ENCODE results near the gene GALNT10. TPM values are rescaled to one million over a fixed set of nuclear protein-coding genes. Genes with fewer than 3 reads are reported as not detected.

Gene GALNT10
- total and polyA plus RNA-seq, 2 of the 8 experiments (the other 6 are each of a cell fraction or from before 2014, with no cell fraction given), result 4.6 to 15.5 TPM

DNA sequence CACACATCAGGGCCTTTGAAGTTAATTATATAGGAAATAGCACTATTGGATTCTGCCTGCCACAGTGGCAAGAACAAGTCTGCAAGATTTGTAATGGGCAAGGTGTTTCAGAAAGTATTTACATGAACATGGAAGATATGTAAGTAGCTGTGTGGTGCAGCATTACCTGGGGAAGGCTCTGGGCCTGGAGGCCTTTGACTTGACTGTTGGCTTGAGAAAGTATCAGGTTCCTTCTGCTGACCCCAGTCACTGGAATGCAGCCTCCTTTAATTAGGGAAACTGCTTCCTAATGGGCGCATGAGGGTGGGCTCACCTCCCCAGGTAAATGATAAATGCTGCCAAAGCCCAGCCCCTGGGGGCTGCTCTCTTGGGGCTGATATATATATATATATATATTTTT, 102.7 kb downstream of the GALNT10 start:
- H3K79me2 ChIP-seq (ENCODE audit: control insufficient read depth in 1 of 2, insufficient read depth in 2 of 2, low read length in 2 of 2), result no peaks in the 10 kb centered on the region
- H3K9me3 ChIP-seq (ENCODE audit: insufficient read depth in 2 of 2, low read depth in 1 of 2, low read length in 1 of 2), result no peaks in the 10 kb centered on the region
- no peak overlapping the region for H3K23ac ChIP-seq (ENCODE audit: insufficient read length)
- no peak overlapping the region for H3K4me3 ChIP-seq (ENCODE audit: extremely low read depth in 1 of 4, insufficient read depth in 2 of 4, low read depth in 3 of 4, low read length in 4 of 4)
- peaks cover 0 to 6% (median 0%) of the 10 kb centered on the region in 4 experiments; a peak in 1 of 7 replicates for H3K4me1 ChIP-seq (replicated peaks in 1 of 4; ENCODE audit: control insufficient read depth in 3 of 4, insufficient read depth in 4 of 4, low read length in 3 of 4)
- H3K36me3 ChIP-seq (ENCODE audit: control insufficient read depth in 2 of 4, insufficient read depth in 4 of 4, low read length in 3 of 4), result no peaks in the 10 kb centered on the region
- H3K18ac ChIP-seq (ENCODE audit: extremely low read depth, low read length), result no peak overlapping the region
- H4K91ac ChIP-seq (replicated peaks; ENCODE audit: insufficient read length, low read length), result no peak overlapping the region
- no peaks in the 10 kb centered on the region for H3K23me2 ChIP-seq (ENCODE audit: low read depth, low read length)
- no peak overlapping the region for H2BK5ac ChIP-seq (ENCODE audit: low read depth, low read length)
- H4K8ac ChIP-seq (ENCODE audit: extremely low read depth, insufficient read depth, low read length), result no peak overlapping the region
- H3K56ac ChIP-seq (replicated peaks; ENCODE audit: insufficient read length, low read depth, low read length), result no peak overlapping the region
- no peak overlapping the region for H3K4ac ChIP-seq (replicated peaks; ENCODE audit: insufficient read length, low read depth, low read length)
- H2BK20ac ChIP-seq (ENCODE audit: low read length), result no peak overlapping the region
- H2AK5ac ChIP-seq (ENCODE audit: low read depth, low read length), result no peak overlapping the region
- no peak overlapping the region for H3K27ac ChIP-seq (ENCODE audit: low read depth, low read length)
- H3K4me2 ChIP-seq (ENCODE audit: insufficient read depth in 1 of 2, low read depth in 2 of 2, low read length in 2 of 2), result no peak overlapping the region
- H3K79me1 ChIP-seq (ENCODE audit: low read depth, low read length), result no peaks in the 10 kb centered on the region
- no peak for DNase-seq (ENCODE audit: low read depth in 1 of 2, low spot score in 2 of 2)
- no peaks in the 10 kb centered on the region for H4K20me1 ChIP-seq (replicated peaks in 1 of 2; ENCODE audit: control insufficient read depth in 1 of 2, insufficient read depth in 2 of 2, low read length in 2 of 2)
- no peak overlapping the region for H2AFZ ChIP-seq (ENCODE audit: low read length)
- no peak overlapping the region for H2BK120ac ChIP-seq (replicated peaks; ENCODE audit: low read depth, low read length)
- ChIA-PET POLR2A (ENCODE audit: partially characterized antibody) (no interaction called here), CTCF (ENCODE audit: partially characterized antibody) (interaction anchor here (1.7 kb wide), 1 partner anchor 26 kb away, joined by 5 read pairs; no protein-coding TSS in a partner anchor)
- 88% methylated on average over 1 of the region's 1 CpG; no CpG with 5 or more reads in 1 of the 2 experiments for WGBS, 2 experiments (ENCODE audit: extremely low coverage in 1 of 2, insufficient coverage in 1 of 2, insufficient read length in 1 of 2, insufficient replicate concordance in 2 of 2, low coverage in 1 of 2, low lambda C conversion rate in 2 of 2, missing lambda C conversion rate in 1 of 2)
- H2BK15ac ChIP-seq (ENCODE audit: low read length), result no peak overlapping the region
- H2BK12ac ChIP-seq (ENCODE audit: low read depth, low read length), result no peak overlapping the region
- no peak overlapping the region for H3K9ac ChIP-seq (replicated peaks in 1 of 4; ENCODE audit: extremely low read depth in 1 of 4, low read depth in 3 of 4, low read length in 3 of 4)
- no peak overlapping the region for H3K14ac ChIP-seq (ENCODE audit: insufficient read length)
- no peak overlapping the region for H4K5ac ChIP-seq (ENCODE audit: insufficient read length, low read depth, low read length)
- no peaks in the 10 kb centered on the region for H3K27me3 ChIP-seq (replicated peaks in 1 of 4; ENCODE audit: control insufficient read depth in 3 of 4, extremely low read depth in 1 of 4, insufficient read depth in 3 of 4, low read length in 3 of 4)
- no peak for FAIRE-seq
- TF ChIP-seq CHD2 (IDR thresholded peaks at IDR 0.05; ENCODE audit: low read length), result no peak
- no peak for TF ChIP-seq JUN (IDR thresholded peaks at IDR 0.05; ENCODE audit: low read depth, low read length)
- no peak for TF ChIP-seq TAF7 (optimal IDR thresholded peaks at IDR 0.05; ENCODE audit: borderline replicate concordance, low read depth, low read length)
- TF ChIP-seq PHF8 (conservative IDR thresholded peaks at IDR 0.05; ENCODE audit: low read depth, low read length), result no peak
- no peak for TF ChIP-seq SAP30 (IDR thresholded peaks at IDR 0.05; ENCODE audit: insufficient read depth, insufficient replicate concordance, low read length)
- TF ChIP-seq YY1 (IDR thresholded peaks at IDR 0.05; ENCODE audit: low read depth, low read length), result no peak
- no peak for TF ChIP-seq ASH2L (IDR thresholded peaks at IDR 0.05; ENCODE audit: low read length)
- TF ChIP-seq, protein P1, sequence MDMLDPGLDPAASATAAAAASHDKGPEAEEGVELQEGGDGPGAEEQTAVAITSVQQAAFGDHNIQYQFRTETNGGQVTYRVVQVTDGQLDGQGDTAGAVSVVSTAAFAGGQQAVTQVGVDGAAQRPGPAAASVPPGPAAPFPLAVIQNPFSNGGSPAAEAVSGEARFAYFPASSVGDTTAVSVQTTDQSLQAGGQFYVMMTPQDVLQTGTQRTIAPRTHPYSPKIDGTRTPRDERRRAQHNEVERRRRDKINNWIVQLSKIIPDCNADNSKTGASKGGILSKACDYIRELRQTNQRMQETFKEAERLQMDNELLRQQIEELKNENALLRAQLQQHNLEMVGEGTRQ (IDR thresholded peaks at IDR 0.05; ENCODE audit: low read length), result no peak
- TF ChIP-seq RNF2 (IDR thresholded peaks at IDR 0.05; ENCODE audit: borderline replicate concordance, low read depth, low read length, missing control alignments, poor library complexity, severe bottlenecking), result no peak
- no peak for TF ChIP-seq SP4 (IDR thresholded peaks at IDR 0.05; ENCODE audit: low read length)
- TF ChIP-seq RFX5 (IDR thresholded peaks at IDR 0.05; ENCODE audit: borderline replicate concordance, low read depth, low read length), result no peak
- no peak for TF ChIP-seq CEBPB (IDR thresholded peaks at IDR 0.05; ENCODE audit: low read depth, low read length)
- no peak for TF ChIP-seq POU5F1 (IDR thresholded peaks at IDR 0.05; ENCODE audit: low read depth, low read length)
